Amniotic stem cell (primary cell): Measurements from ENCODE around the gene CNTNAP2.

Source experiments
- DNase-seq: peaks from one replicate; lab custom pipeline; 2025; lab: John Stamatoyannopoulos, UW

CNTNAP2 gene

GRCh38 chr7:148340438-148341280 is 2224.1 kb downstream of the CNTNAP2 start:
- no peak for DNase-seq

- no peak for DNase-seq
These were observed 2227.8 kb downstream of the CNTNAP2 start for GRCh38 chr7:148344406-148344805.

GRCh38 chr7:148347981-148348380 is 2231.4 kb downstream of the CNTNAP2 start:
- no peak for DNase-seq

- no peak for DNase-seq
These were observed 2231.9 kb downstream of the CNTNAP2 start for GRCh38 chr7:148348466-148348865.

- DNase-seq = no peak
These were observed 2239.7 kb downstream of the CNTNAP2 start for GRCh38 chr7:148356303-148356702.

- DNase-seq = no peak
These were observed 2245.9 kb downstream of the CNTNAP2 start for GRCh38 chr7:148362541-148362940.

GRCh38 chr7:148367731-148368475 is 2251.3 kb downstream of the CNTNAP2 start:
- DNase-seq = no peak

- DNase-seq = no peak
These were observed 2252.0 kb downstream of the CNTNAP2 start for GRCh38 chr7:148368562-148368961.

- no peak for DNase-seq
These were observed 2254.8 kb downstream of the CNTNAP2 start for GRCh38 chr7:148371280-148371937.

GRCh38 chr7:148374396-148375259 is 2258.0 kb downstream of the CNTNAP2 start:
- DNase-seq = no peak

- no peak for DNase-seq
These were observed 2263.1 kb downstream of the CNTNAP2 start for GRCh38 chr7:148379677-148380076.

GRCh38 chr7:148380596-148381419 is 2264.2 kb downstream of the CNTNAP2 start:
- DNase-seq = no peak

- no peak for DNase-seq
These were observed 2266.0 kb downstream of the CNTNAP2 start for GRCh38 chr7:148382596-148382995.

GRCh38 chr7:148383651-148384050 is 2267.1 kb downstream of the CNTNAP2 start:
- DNase-seq = no peak

GRCh38 chr7:148385009-148385682 is 2268.5 kb downstream of the CNTNAP2 start:
- no peak for DNase-seq

- no peak for DNase-seq
These were observed 2273.8 kb downstream of the CNTNAP2 start for GRCh38 chr7:148390381-148390780.

GRCh38 chr7:148391591-148391990 is 2275.0 kb downstream of the CNTNAP2 start:
- DNase-seq = no peak

- DNase-seq = no peak
These were observed 2278.0 kb downstream of the CNTNAP2 start for GRCh38 chr7:148394582-148394981.

- no peak for DNase-seq
These were observed 2278.8 kb downstream of the CNTNAP2 start for GRCh38 chr7:148395352-148395811.
